Neural cell (in vitro differentiated cells): ENCODE data around the gene SCAF4. TPM values are rescaled to one million over a fixed set of nuclear protein-coding genes. Genes with fewer than 3 reads are reported as not detected.

Experiments
- H2AFZ ChIP-seq: fragments of 200-600, 300-800 bp; sonication (generic), shearing (Covaris generic); 2 replicates; pipeline ENCODE4 v1.6.0; 2014; ENCODE audit warnings: low read depth, mild to moderate bottlenecking, antibody characterized with exemption, low read length, moderate library complexity
- H3F3A ChIP-seq: fragments of 200-600 bp; shearing (Covaris generic); 2 replicates; pipeline ENCODE4 v1.6.1; 2016; ENCODE audit warnings: mild to moderate bottlenecking, moderate library complexity, mixed read lengths, antibody characterized with exemption, low read length; ENCODE audit not compliant: insufficient read depth, poor library complexity, severe bottlenecking
- H3K27ac ChIP-seq: fragments of 200-600, 300-800 bp; sonication (generic), shearing (Covaris generic); 2 replicates; pipeline ENCODE4 v1.5.1; 2014; ENCODE audit warnings: mild to moderate bottlenecking, low read length, moderate library complexity
- H3K27me3 ChIP-seq: fragments of 300-800, 200-600 bp; sonication (generic), shearing (Covaris generic); 2 replicates; pipeline ENCODE4 v1.6.0; 2014; ENCODE audit warnings: mild to moderate bottlenecking, low read depth, low read length, moderate library complexity; ENCODE audit not compliant: insufficient read depth
- H3K36me3 ChIP-seq: fragments of 300-800, 200-600 bp; sonication (generic), shearing (Covaris generic); 2 replicates; pipeline ENCODE4 v1.5.1; 2014; ENCODE audit warnings: mild to moderate bottlenecking, antibody characterized with exemption, low read length, moderate library complexity; ENCODE audit not compliant: insufficient read depth
- H3K4me2 ChIP-seq: fragments of 300-800, 200-600 bp; sonication (generic), shearing (Covaris generic); 2 replicates; pipeline ENCODE4 v1.6.0; 2014; ENCODE audit warnings: mild to moderate bottlenecking, low read length
- H3K4me3 ChIP-seq: fragments of 300-800, 200-600 bp; sonication (generic), shearing (Covaris generic); 2 replicates; pipeline ENCODE4 v1.5.1; 2014; ENCODE audit warnings: mild to moderate bottlenecking, low read length, moderate library complexity
- H3K79me2 ChIP-seq: fragments of 200-600 bp; shearing (Covaris generic); replicated peaks from 2 replicates; pipeline ENCODE4 v1.6.0; 2014; ENCODE audit warnings: mild to moderate bottlenecking, low read length, moderate library complexity; ENCODE audit not compliant: insufficient read depth
- H3K9ac ChIP-seq: fragments of 300-800, 200-600 bp; sonication (generic), shearing (Covaris generic); 2 replicates; pipeline ENCODE4 v1.6.1; 2016; ENCODE audit warnings: mild to moderate bottlenecking, low read length, mixed read lengths
- H3K9me2 ChIP-seq: fragments of 200-600 bp; shearing (Covaris generic); 2 replicates; pipeline ENCODE4 v1.6.1; 2016; ENCODE audit warnings: mild to moderate bottlenecking, low read length, mixed read lengths; ENCODE audit not compliant: insufficient read depth
- H3K9me3 ChIP-seq: fragments of 200-600, 300-800 bp; sonication (generic), shearing (Covaris generic); 2 replicates; pipeline ENCODE4 v1.6.1; 2016; ENCODE audit warnings: mild to moderate bottlenecking, mixed run types, low read length, moderate library complexity, mixed read lengths
- H4K20me1 ChIP-seq: fragments of 200-600 bp; shearing (Covaris generic); 2 replicates; pipeline ENCODE4 v1.6.1; 2016; ENCODE audit warnings: mild to moderate bottlenecking, mixed run types; ENCODE audit not compliant: insufficient read depth
- EP300 ChIP-seq: fragments of 450-650 bp; conservative IDR thresholded peaks from 2 replicates; pipeline ENCODE4 v1.6.1; 2014; ENCODE audit warnings: antibody characterized with exemption, mild to moderate bottlenecking, moderate library complexity; ENCODE audit not compliant: poor library complexity, severe bottlenecking
- EZH2 ChIP-seq: fragments of 200-600, 300-800 bp; shearing (Covaris generic), sonication (generic); IDR thresholded peaks from 2 replicates; pipeline ENCODE4 v1.6.1; 2014; ENCODE audit warnings: antibody characterized with exemption, low read length, borderline replicate concordance, mild to moderate bottlenecking; ENCODE audit not compliant: insufficient read depth, poor library complexity, severe bottlenecking
- MXI1 ChIP-seq: fragments of 450-650 bp; conservative IDR thresholded peaks from 2 replicates; pipeline ENCODE4 v1.6.1; 2014; ENCODE audit warnings: antibody characterized with exemption, mild to moderate bottlenecking; ENCODE audit not compliant: poor library complexity, severe bottlenecking
- POLR2AphosphoS5 ChIP-seq: IDR thresholded peaks from 2 replicates; pipeline ENCODE4 v1.6.1; 2012
- RAD21 ChIP-seq: fragments of 450-650 bp; conservative IDR thresholded peaks from 2 replicates; pipeline ENCODE4 v1.6.1; 2014; ENCODE audit warnings: antibody characterized with exemption, mild to moderate bottlenecking, moderate library complexity
- SMC3 ChIP-seq: fragments of 450-650 bp; conservative IDR thresholded peaks from 2 replicates; pipeline ENCODE4 v1.6.1; 2014; ENCODE audit warnings: antibody characterized with exemption, mild to moderate bottlenecking, moderate library complexity; ENCODE audit not compliant: poor library complexity
- TAF1 ChIP-seq: IDR thresholded peaks from 2 replicates; pipeline ENCODE4 v1.6.1; 2012; ENCODE audit warnings: low read depth
- polyA plus RNA-seq: library from polyadenylated mRNA; depleted of rRNA; stranded (reverse); fragments of >200 nt; gene quantifications from 2 replicates; pipeline ENCODE4 v1.2.3, GENCODE V29; 2014
- TF ChIP-seq, protein P1 (sequence below): fragments of 450-650 bp; IDR thresholded peaks from 2 replicates; pipeline ENCODE4 v1.5.1; 2014; ENCODE audit warnings: antibody characterized with exemption, mild to moderate bottlenecking, moderate library complexity; ENCODE audit not compliant: poor library complexity, severe bottlenecking
- TF ChIP-seq, protein P2 (sequence below): IDR thresholded peaks from 2 replicates; pipeline ENCODE4 v1.6.1; 2012; ENCODE audit warnings: borderline replicate concordance

Gene SCAF4
- polyA plus RNA-seq, 1 donor from 2014 or later, result 5.4 TPM

DNA sequence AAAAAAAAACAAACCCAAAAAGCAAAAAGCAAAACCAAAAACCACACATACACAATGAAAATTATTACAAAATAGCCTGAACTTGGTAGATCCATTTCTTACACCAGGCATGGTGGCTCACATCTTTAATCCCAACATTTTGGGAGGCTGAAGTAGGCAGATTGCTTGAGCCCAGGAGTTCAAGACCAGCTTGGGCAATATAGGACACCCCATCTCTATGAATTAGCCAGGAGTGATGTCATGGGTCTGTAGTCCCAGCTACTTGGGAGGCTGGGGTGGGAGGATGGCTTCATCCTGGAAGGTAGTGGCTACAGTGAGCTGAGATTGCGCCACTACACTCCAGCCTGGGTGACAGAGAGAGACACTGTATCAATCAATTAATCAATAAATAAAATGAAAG, 42.1 kb upstream of the SCAF4 start:
- no peak overlapping the region for H2AFZ ChIP-seq
- H4K20me1 ChIP-seq, result no peaks in the 10 kb centered on the region
- no peaks in the 10 kb centered on the region for H3K9me3 ChIP-seq
- no peak overlapping the region for H3K27ac ChIP-seq
- no peaks in the 10 kb centered on the region for H3K9me2 ChIP-seq
- H3K79me2 ChIP-seq, result no peaks in the 10 kb centered on the region
- H3F3A ChIP-seq, result no peaks in the 10 kb centered on the region
- no peak overlapping the region for H3K9ac ChIP-seq
- TF ChIP-seq SMC3 (no peak), EP300 (no peak)
- H3K27me3 ChIP-seq, result no peaks in the 10 kb centered on the region
- no peaks in the 10 kb centered on the region for H3K36me3 ChIP-seq
- no peak overlapping the region for H3K4me3 ChIP-seq
- H3K4me2 ChIP-seq, result no peak overlapping the region

DNA sequence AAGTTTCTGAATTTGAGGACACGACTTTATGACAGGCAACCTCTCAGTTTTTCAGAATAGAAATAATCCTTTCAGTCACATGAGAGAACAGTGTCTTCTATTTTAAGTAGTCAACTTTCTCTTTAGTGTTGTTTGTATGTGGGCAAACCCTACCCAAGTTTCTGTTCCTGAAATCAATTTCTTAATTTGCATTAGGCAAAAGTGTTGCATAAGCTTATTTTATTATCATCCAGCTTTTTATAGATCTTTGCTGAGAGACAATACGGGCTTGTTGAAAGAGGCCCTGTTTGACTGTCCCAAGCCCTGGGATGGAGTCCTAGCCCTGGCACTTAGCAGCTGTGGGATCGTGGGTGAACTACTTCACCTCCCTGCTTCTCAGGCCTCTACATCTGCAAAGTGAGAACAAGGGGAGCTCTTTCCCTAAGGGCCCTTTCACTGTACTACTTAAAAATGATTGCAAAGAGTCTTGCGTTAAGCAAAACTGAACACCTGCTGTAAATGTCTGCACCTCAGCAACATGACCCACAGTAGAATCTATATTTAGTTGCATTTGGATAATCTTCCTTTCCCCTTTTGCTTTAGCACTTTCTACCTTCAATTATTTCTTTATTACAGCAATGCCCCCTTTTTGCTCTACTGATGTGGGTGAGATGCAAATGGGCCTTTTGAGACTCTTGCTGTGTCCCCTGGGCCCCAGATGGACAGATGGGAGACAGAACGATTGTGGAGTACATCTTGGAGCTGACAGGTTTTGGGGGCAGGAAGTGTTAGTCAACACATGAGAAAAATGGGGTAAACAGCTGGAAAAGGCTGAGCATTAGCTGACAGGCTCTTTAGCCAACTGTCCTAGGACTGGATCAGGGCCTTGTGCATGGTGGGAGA, 41.0 kb upstream of the SCAF4 start:
- Histone ChIP-seq H3F3A (no peaks in the 10 kb centered on the region), H3K36me3 (no peaks in the 10 kb centered on the region), H2AFZ (no peak overlapping the region), H3K79me2 (no peaks in the 10 kb centered on the region), H3K4me2 (no peak overlapping the region), H4K20me1 (no peaks in the 10 kb centered on the region), H3K4me3 (no peak overlapping the region), H3K9ac (no peak overlapping the region), H3K9me2 (no peaks in the 10 kb centered on the region), H3K27ac (no peak overlapping the region), H3K9me3 (no peaks in the 10 kb centered on the region), H3K27me3 (no peaks in the 10 kb centered on the region)
- TF ChIP-seq, protein P1, sequence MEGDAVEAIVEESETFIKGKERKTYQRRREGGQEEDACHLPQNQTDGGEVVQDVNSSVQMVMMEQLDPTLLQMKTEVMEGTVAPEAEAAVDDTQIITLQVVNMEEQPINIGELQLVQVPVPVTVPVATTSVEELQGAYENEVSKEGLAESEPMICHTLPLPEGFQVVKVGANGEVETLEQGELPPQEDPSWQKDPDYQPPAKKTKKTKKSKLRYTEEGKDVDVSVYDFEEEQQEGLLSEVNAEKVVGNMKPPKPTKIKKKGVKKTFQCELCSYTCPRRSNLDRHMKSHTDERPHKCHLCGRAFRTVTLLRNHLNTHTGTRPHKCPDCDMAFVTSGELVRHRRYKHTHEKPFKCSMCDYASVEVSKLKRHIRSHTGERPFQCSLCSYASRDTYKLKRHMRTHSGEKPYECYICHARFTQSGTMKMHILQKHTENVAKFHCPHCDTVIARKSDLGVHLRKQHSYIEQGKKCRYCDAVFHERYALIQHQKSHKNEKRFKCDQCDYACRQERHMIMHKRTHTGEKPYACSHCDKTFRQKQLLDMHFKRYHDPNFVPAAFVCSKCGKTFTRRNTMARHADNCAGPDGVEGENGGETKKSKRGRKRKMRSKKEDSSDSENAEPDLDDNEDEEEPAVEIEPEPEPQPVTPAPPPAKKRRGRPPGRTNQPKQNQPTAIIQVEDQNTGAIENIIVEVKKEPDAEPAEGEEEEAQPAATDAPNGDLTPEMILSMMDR, result no peak
- TF ChIP-seq POLR2AphosphoS5 (no peak), SMC3 (no peak), EP300 (no peak), RAD21 (no peak)
- TF ChIP-seq, protein P2, sequence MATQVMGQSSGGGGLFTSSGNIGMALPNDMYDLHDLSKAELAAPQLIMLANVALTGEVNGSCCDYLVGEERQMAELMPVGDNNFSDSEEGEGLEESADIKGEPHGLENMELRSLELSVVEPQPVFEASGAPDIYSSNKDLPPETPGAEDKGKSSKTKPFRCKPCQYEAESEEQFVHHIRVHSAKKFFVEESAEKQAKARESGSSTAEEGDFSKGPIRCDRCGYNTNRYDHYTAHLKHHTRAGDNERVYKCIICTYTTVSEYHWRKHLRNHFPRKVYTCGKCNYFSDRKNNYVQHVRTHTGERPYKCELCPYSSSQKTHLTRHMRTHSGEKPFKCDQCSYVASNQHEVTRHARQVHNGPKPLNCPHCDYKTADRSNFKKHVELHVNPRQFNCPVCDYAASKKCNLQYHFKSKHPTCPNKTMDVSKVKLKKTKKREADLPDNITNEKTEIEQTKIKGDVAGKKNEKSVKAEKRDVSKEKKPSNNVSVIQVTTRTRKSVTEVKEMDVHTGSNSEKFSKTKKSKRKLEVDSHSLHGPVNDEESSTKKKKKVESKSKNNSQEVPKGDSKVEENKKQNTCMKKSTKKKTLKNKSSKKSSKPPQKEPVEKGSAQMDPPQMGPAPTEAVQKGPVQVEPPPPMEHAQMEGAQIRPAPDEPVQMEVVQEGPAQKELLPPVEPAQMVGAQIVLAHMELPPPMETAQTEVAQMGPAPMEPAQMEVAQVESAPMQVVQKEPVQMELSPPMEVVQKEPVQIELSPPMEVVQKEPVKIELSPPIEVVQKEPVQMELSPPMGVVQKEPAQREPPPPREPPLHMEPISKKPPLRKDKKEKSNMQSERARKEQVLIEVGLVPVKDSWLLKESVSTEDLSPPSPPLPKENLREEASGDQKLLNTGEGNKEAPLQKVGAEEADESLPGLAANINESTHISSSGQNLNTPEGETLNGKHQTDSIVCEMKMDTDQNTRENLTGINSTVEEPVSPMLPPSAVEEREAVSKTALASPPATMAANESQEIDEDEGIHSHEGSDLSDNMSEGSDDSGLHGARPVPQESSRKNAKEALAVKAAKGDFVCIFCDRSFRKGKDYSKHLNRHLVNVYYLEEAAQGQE, result no peak

DNA sequence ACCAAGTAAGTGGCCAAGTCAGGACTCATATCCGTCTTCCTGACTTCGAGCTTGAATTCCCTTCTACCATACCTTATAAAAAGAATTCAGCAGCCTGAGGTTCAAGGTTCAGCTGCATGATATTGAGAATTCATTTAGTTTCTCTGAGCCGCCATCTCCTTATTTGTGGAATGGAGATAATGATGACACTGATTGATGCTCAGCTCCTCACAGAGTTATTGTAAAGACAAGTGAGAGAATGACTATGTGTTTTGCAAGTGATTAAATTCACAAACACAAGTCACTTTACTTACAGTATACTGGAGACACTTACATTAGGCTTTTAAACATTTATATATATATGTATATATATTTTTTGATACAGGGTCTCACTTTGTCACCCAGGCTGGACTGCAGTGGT, 39.8 kb upstream of the SCAF4 start:
- Histone ChIP-seq H4K20me1 (no peaks in the 10 kb centered on the region), H3K79me2 (no peaks in the 10 kb centered on the region), H3K27ac (no peak overlapping the region), H3K27me3 (no peaks in the 10 kb centered on the region), H2AFZ (no peak overlapping the region), H3K9me3 (no peaks in the 10 kb centered on the region), H3K4me2 (no peak overlapping the region), H3K36me3 (no peaks in the 10 kb centered on the region), H3K9ac (no peak overlapping the region), H3F3A (no peaks in the 10 kb centered on the region), H3K4me3 (no peak overlapping the region), H3K9me2 (no peaks in the 10 kb centered on the region)
- TF ChIP-seq MXI1 (no peak), EZH2 (no peak), TAF1 (no peak), SMC3 (no peak), RAD21 (no peak), EP300 (no peak), POLR2AphosphoS5 (no peak)
- TF ChIP-seq, protein P2, result no peak
- TF ChIP-seq, protein P1, result no peak
